SU-DHL-6 (cell line): ENCODE measurements around the gene TSKS.

ENCODE experiments used
- H2AFZ ChIP-seq: fragments of 200-600 bp; sonication (generic); 2 replicates; pipeline ENCODE4 v1.6.1; 2014; ENCODE audit warnings: low read depth, mild to moderate bottlenecking, moderate library complexity, mixed read lengths, antibody characterized with exemption, low read length; ENCODE audit not compliant: severe bottlenecking
- H3F3A ChIP-seq: fragments of 200-600 bp; shearing (Covaris generic); 2 replicates; pipeline ENCODE4 v1.6.0; 2016; ENCODE audit warnings: antibody characterized with exemption, mild to moderate bottlenecking; ENCODE audit not compliant: insufficient read depth
- H3K27ac ChIP-seq: fragments of 200-600 bp; sonication (generic); 2 replicates; pipeline ENCODE4 v1.5.1; 2016; ENCODE audit warnings: low read depth, mild to moderate bottlenecking, low read length, moderate library complexity, mixed read lengths
- H3K27me3 ChIP-seq: fragments of 200-600 bp; sonication (generic), shearing (Covaris generic); 2 replicates; pipeline ENCODE4 v1.6.0; 2014; ENCODE audit warnings: mild to moderate bottlenecking, low read length
- H3K36me3 ChIP-seq: fragments of 200-600 bp; sonication (generic); 2 replicates; pipeline ENCODE4 v1.6.1; 2014; ENCODE audit warnings: mild to moderate bottlenecking, low read length, mixed read lengths
- H3K4me2 ChIP-seq: fragments of 300-600, 200-600 bp; shearing (Covaris generic), sonication (generic); 2 replicates; pipeline ENCODE4 v1.6.0; 2014; ENCODE audit warnings: low read length, low read depth, mild to moderate bottlenecking; ENCODE audit not compliant: poor library complexity, severe bottlenecking
- H3K4me3 ChIP-seq: fragments of 200-600 bp; sonication (generic); 2 replicates; pipeline ENCODE4 v1.5.1; 2014; ENCODE audit warnings: antibody characterized with exemption, low read length, mild to moderate bottlenecking, mixed read lengths; ENCODE audit not compliant: insufficient read depth, poor library complexity, severe bottlenecking
- H3K79me2 ChIP-seq: fragments of 200-600 bp; sonication (generic); 2 replicates; pipeline ENCODE4 v1.6.1; 2014; ENCODE audit warnings: mild to moderate bottlenecking, low read length, moderate library complexity; ENCODE audit not compliant: insufficient read depth
- H3K9ac ChIP-seq: fragments of 200-600 bp; sonication (generic); 2 replicates; pipeline ENCODE4 v1.7.0; 2014; ENCODE audit warnings: mild to moderate bottlenecking, low read length
- H3K9me2 ChIP-seq: fragments of 200-600 bp; sonication (generic); replicated peaks from 2 replicates; pipeline ENCODE4 v1.6.1; 2014; ENCODE audit warnings: low read length; ENCODE audit not compliant: insufficient read depth
- H3K9me3 ChIP-seq: fragments of 200-600 bp; sonication (generic); 2 replicates; pipeline ENCODE4 v1.6.1; 2014; ENCODE audit warnings: low read length, mixed read lengths; ENCODE audit not compliant: insufficient read depth
- H4K20me1 ChIP-seq: fragments of 200-600 bp; sonication (generic); 2 replicates; pipeline ENCODE4 v1.6.1; 2014; ENCODE audit warnings: low read depth, mild to moderate bottlenecking, antibody characterized with exemption, low read length, moderate library complexity, mixed read lengths
- CTCF ChIP-seq: fragments of 200-600 bp; sonication (generic); IDR thresholded peaks from one replicate; pipeline ENCODE4 v1.5.1; 2017; ENCODE audit warnings: antibody characterized with exemption, mild to moderate bottlenecking, low read length, moderate library complexity; ENCODE audit not compliant: insufficient read depth, poor library complexity, severe bottlenecking
- EZH2phosphoT487 ChIP-seq: fragments of 200-600 bp; sonication (generic), shearing (Covaris generic); conservative IDR thresholded peaks from 2 replicates; pipeline ENCODE4 v1.6.1; 2018; ENCODE audit warnings: mild to moderate bottlenecking, antibody characterized with exemption, low read length, moderate library complexity, mixed read lengths

Gene TSKS

GRCh38 chr19:49801966-49802661 lies 39.0 kb upstream of the TSKS start:
- Histone ChIP-seq H3K79me2 (no peaks in the 10 kb centered on the region), H2AFZ (no peak overlapping the region), H3K4me2 (no peak overlapping the region), H3K4me3 (no peak overlapping the region), H4K20me1 (no peaks in the 10 kb centered on the region), H3K9me2 (no peaks in the 10 kb centered on the region), H3K9me3 (no peaks in the 10 kb centered on the region), H3K9ac (no peak overlapping the region), H3K27ac (no peak overlapping the region), H3K36me3 (no peaks in the 10 kb centered on the region), H3F3A (no peaks in the 10 kb centered on the region), H3K27me3 (no peaks in the 10 kb centered on the region)
- no peak for TF ChIP-seq EZH2phosphoT487
- TF ChIP-seq CTCF = no peak

- no peaks in the 10 kb centered on the region for H4K20me1 ChIP-seq
- no peaks in the 10 kb centered on the region for H3K36me3 ChIP-seq
- H3K4me2 ChIP-seq = no peak overlapping the region
- no peak for TF ChIP-seq CTCF
- no peak for TF ChIP-seq EZH2phosphoT487
- H3K79me2 ChIP-seq = no peaks in the 10 kb centered on the region
- H3K9ac ChIP-seq = no peak overlapping the region
- H2AFZ ChIP-seq = no peak overlapping the region
- no peaks in the 10 kb centered on the region for H3F3A ChIP-seq
- H3K9me2 ChIP-seq = no peaks in the 10 kb centered on the region
- no peak overlapping the region for H3K27ac ChIP-seq
- H3K27me3 ChIP-seq = no peaks in the 10 kb centered on the region
- H3K9me3 ChIP-seq = no peaks in the 10 kb centered on the region
- H3K4me3 ChIP-seq = no peak overlapping the region
These were observed 38.3 kb upstream of the TSKS start for GRCh38 chr19:49801401-49801888.

GRCh38 chr19:49800771-49801170 lies 37.7 kb upstream of the TSKS start:
- no peak overlapping the region for H2AFZ ChIP-seq
- H3K9me3 ChIP-seq = no peaks in the 10 kb centered on the region
- no peaks in the 10 kb centered on the region for H3K9me2 ChIP-seq
- H3K9ac ChIP-seq = no peak overlapping the region
- H4K20me1 ChIP-seq = no peaks in the 10 kb centered on the region
- no peak overlapping the region for H3K4me2 ChIP-seq
- H3K27me3 ChIP-seq = no peaks in the 10 kb centered on the region
- no peak overlapping the region for H3K4me3 ChIP-seq
- TF ChIP-seq CTCF (no peak), EZH2phosphoT487 (no peak)
- no peak overlapping the region for H3K27ac ChIP-seq
- no peaks in the 10 kb centered on the region for H3K79me2 ChIP-seq
- H3F3A ChIP-seq = no peaks in the 10 kb centered on the region
- no peaks in the 10 kb centered on the region for H3K36me3 ChIP-seq
